Keratinocyte (primary cell): ENCODE data around the gene SMIM27.

Source experiments
- CTCF ChIP-seq, 3 experiments: IDR thresholded peaks in 1 of 3; conservative IDR thresholded peaks in 1 of 3; optimal IDR thresholded peaks in 1 of 3; 2 replicates in 2 of 3; 3 replicates in 1 of 3; pipeline versions ENCODE3 to v1.5.1; 2011; ENCODE audit warnings: low read length in 3 of 3, mild to moderate bottlenecking in 3 of 3, moderate library complexity in 2 of 3, control low read depth in 1 of 3, inconsistent platforms in 1 of 3; ENCODE audit not compliant: insufficient read depth in 2 of 3; ENCODE audit errors: extremely low read depth in 1 of 3
- EZH2 ChIP-seq: IDR thresholded peaks from one replicate; pipeline ENCODE4 v1.6.1; 2012; ENCODE audit warnings: inconsistent platforms, mild to moderate bottlenecking, low read length, moderate library complexity

- TF ChIP-seq CTCF (optimal IDR thresholded peaks at IDR 0.05 in 1 of 3, IDR thresholded peaks at IDR 0.05 in 1 of 3, conservative IDR thresholded peaks at IDR 0.05 in 1 of 3; ENCODE audit: extremely low read depth in 1 of 3, insufficient read depth in 2 of 3, low read length in 3 of 3) = no peak
- no peak for TF ChIP-seq EZH2
Observed at GRCh38 chr9:32572900-32573523, 20.9 kb downstream of the SMIM27 start, which contains the start of gene NDUFB6.
